ENCODE results near the gene LBR. TPM values are rescaled to one million over a fixed set of nuclear protein-coding genes. Genes with fewer than 3 reads are reported as not detected.

Gene LBR
- total RNA-seq, 1 experiment from 2014 or later = 149 TPM

GRCh38 chr1:225415967-225416745 lies 11.7 kb downstream of the LBR start:
- Mint-ChIP-seq H3K4me1 (ENCODE audit: low read depth, unreplicated experiment) (peaks cover 14% of the 10 kb centered on the region), H3K27ac (ENCODE audit: unreplicated experiment) (peak overlapping the region; percentile 19), H3K4me3 (ENCODE audit: unreplicated experiment) (no peak overlapping the region), H3K9me3 (ENCODE audit: unreplicated experiment) (no peaks in the 10 kb centered on the region), H3K27me3 (ENCODE audit: insufficient read depth, unreplicated experiment) (no peaks in the 10 kb centered on the region), H3K36me3 (ENCODE audit: insufficient read depth, unreplicated experiment) (peaks cover 76% of the 10 kb centered on the region)
- H3K36me3 ChIP-seq (ENCODE audit: control insufficient read depth, insufficient read depth, low read length) = peaks cover 4% of the 10 kb centered on the region; the same call in 1 of the 2 replicates
- no peaks in the 10 kb centered on the region for H3K27me3 ChIP-seq (replicated peaks; ENCODE audit: control insufficient read depth, insufficient read depth, low read length)
- TF ChIP-seq CTCF (IDR thresholded peaks at IDR 0.05; ENCODE audit: insufficient read depth in 1 of 2, low read depth in 1 of 2, low read length in 1 of 2, severe bottlenecking in 1 of 2, unreplicated experiment in 1 of 2) = no peak
- H3K4me1 ChIP-seq = peaks cover 33% of the 10 kb centered on the region
- intact Hi-C loops (cut with micrococcal nuclease; ENCODE audit: unreplicated experiment) = loop anchor here (5.0 kb wide), 1 partner anchor 189 kb away; no protein-coding TSS in a partner anchor
- H3K9me3 ChIP-seq = no peaks in the 10 kb centered on the region
- DNase-seq = no peak
- no TSS peak for BruUV-seq (replicated peaks)
- no peak overlapping the region for H3K4me3 ChIP-seq (ENCODE audit: low read depth, low read length)
- ChIA-PET CTCF (interaction anchor here (0.6 kb wide), 1 partner anchor 63 kb away, joined by 3 read pairs; no protein-coding TSS in a partner anchor), POLR2A (no interaction called here)

GRCh38 chr1:225415307-225415706 lies 12.5 kb downstream of the LBR start:
- H3K27me3 ChIP-seq (replicated peaks; ENCODE audit: control insufficient read depth, insufficient read depth, low read length) = no peaks in the 10 kb centered on the region
- Mint-ChIP-seq H3K36me3 (ENCODE audit: insufficient read depth, unreplicated experiment) (peaks cover 83% of the 10 kb centered on the region), H3K4me1 (ENCODE audit: low read depth, unreplicated experiment) (peaks cover 14% of the 10 kb centered on the region), H3K27me3 (ENCODE audit: insufficient read depth, unreplicated experiment) (no peaks in the 10 kb centered on the region), H3K27ac (ENCODE audit: unreplicated experiment) (peak overlapping the region; percentile 19), H3K9me3 (ENCODE audit: unreplicated experiment) (no peaks in the 10 kb centered on the region), H3K4me3 (ENCODE audit: unreplicated experiment) (no peak overlapping the region)
- intact Hi-C loops (cut with micrococcal nuclease; ENCODE audit: unreplicated experiment) = loop anchor here (5.0 kb wide), 1 partner anchor 188 kb away; no protein-coding TSS in a partner anchor
- peaks cover 4% of the 10 kb centered on the region; the same call in 1 of the 2 replicates for H3K36me3 ChIP-seq (ENCODE audit: control insufficient read depth, insufficient read depth, low read length)
- TF ChIP-seq CTCF (IDR thresholded peaks at IDR 0.05; ENCODE audit: insufficient read depth in 1 of 2, low read depth in 1 of 2, low read length in 1 of 2, severe bottlenecking in 1 of 2, unreplicated experiment in 1 of 2) = no peak
- no peak for DNase-seq
- no TSS peak for BruUV-seq (replicated peaks)
- H3K4me3 ChIP-seq (ENCODE audit: low read depth, low read length) = no peak overlapping the region
- ChIA-PET CTCF (no interaction called here), POLR2A (no interaction called here)
- H3K4me1 ChIP-seq = peaks cover 33% of the 10 kb centered on the region
- H3K9me3 ChIP-seq = no peaks in the 10 kb centered on the region

GRCh38 chr1:225413708-225414375 lies 14.0 kb downstream of the LBR start:
- H3K36me3 ChIP-seq (ENCODE audit: control insufficient read depth, insufficient read depth, low read length) = peaks cover 4% of the 10 kb centered on the region; the same call in 1 of the 2 replicates
- no peaks in the 10 kb centered on the region for H3K27me3 ChIP-seq (replicated peaks; ENCODE audit: control insufficient read depth, insufficient read depth, low read length)
- ChIA-PET CTCF (no interaction called here), POLR2A (no interaction called here)
- H3K9me3 ChIP-seq = no peaks in the 10 kb centered on the region
- Mint-ChIP-seq H3K27ac (ENCODE audit: unreplicated experiment) (no peak overlapping the region), H3K4me3 (ENCODE audit: unreplicated experiment) (no peak overlapping the region), H3K27me3 (ENCODE audit: insufficient read depth, unreplicated experiment) (no peaks in the 10 kb centered on the region), H3K9me3 (ENCODE audit: unreplicated experiment) (no peaks in the 10 kb centered on the region), H3K36me3 (ENCODE audit: insufficient read depth, unreplicated experiment) (peaks cover 88% of the 10 kb centered on the region), H3K4me1 (ENCODE audit: low read depth, unreplicated experiment) (peaks cover 10% of the 10 kb centered on the region)
- DNase-seq = no peak
- BruUV-seq (replicated peaks) = no TSS peak
- H3K4me1 ChIP-seq = peaks cover 35% of the 10 kb centered on the region
- intact Hi-C loops (cut with micrococcal nuclease; ENCODE audit: unreplicated experiment) = no loop called here
- TF ChIP-seq CTCF (IDR thresholded peaks at IDR 0.05; ENCODE audit: insufficient read depth in 1 of 2, low read depth in 1 of 2, low read length in 1 of 2, severe bottlenecking in 1 of 2, unreplicated experiment in 1 of 2) = peak in 1 of 2 experiments; percentile 1
- no peak overlapping the region for H3K4me3 ChIP-seq (ENCODE audit: low read depth, low read length)

Data from Caco-2 (cell line).